Adipose tissue (tissue), 3 donors: ENCODE measurements around the gene MRPL3. TPM values are rescaled to one million over a fixed set of nuclear protein-coding genes. Genes with fewer than 3 reads are reported as not detected.

Source experiments
- H3K27ac ChIP-seq: one replicate; pipeline ENCODE4 v1.5.1; 2013; ENCODE audit warnings: low read depth, low read length
- WGBS, 3 donors: extraction: QIAGEN DNeasy Blood & Tissue Kit; methylation state at CpG; one replicate each; pipeline ENCODE4 v1.1.7; 2013; 5-methylcytosine and 5-hydroxymethylcytosine counted together
- polyA plus RNA-seq, 3 donors: library from polyadenylated mRNA; stranded (reverse); fragments of 200-250 nt; gene quantifications; one replicate each; pipeline ENCODE4 v1.2.3, GENCODE V29; 2013
- donor health status: healthy with polysubstance abuse.
- donor health status: Bipolar disorder and iron deficiency.
- donor health status: healthy.

Gene MRPL3
- polyA plus RNA-seq, 3 donors = 50.0 to 77.4 (median 68.7) TPM

- 78 to 84% (median 83%) methylated on average over 3 of the region's 3 CpGs for WGBS, 3 donors
- no peak overlapping the region for H3K27ac ChIP-seq
Observed at GRCh38 chr3:131432441-131432840, 70.3 kb downstream of the MRPL3 start.

GRCh38 chr3:131431754-131432153 is 71.0 kb downstream of the MRPL3 start:
- WGBS, 3 donors = 72 to 86% (median 79%) methylated on average over 5 of the region's 5 CpGs
- H3K27ac ChIP-seq = no peak overlapping the region

- no peak overlapping the region for H3K27ac ChIP-seq
- 50 to 64% (median 57%) methylated on average over 2 of the region's 2 CpGs for WGBS, 3 donors
Observed at GRCh38 chr3:131427226-131427625, 75.5 kb downstream of the MRPL3 start.

GRCh38 chr3:131421957-131422498 is 80.7 kb downstream of the MRPL3 start:
- H3K27ac ChIP-seq = no peak overlapping the region

- H3K27ac ChIP-seq = no peak overlapping the region
- WGBS, 3 donors = 72 to 90% (median 90%) methylated on average over 1 of the region's 1 CpG
Observed at GRCh38 chr3:131421301-131421700, 81.5 kb downstream of the MRPL3 start.

GRCh38 chr3:131417751-131418150 is 85.0 kb downstream of the MRPL3 start:
- H3K27ac ChIP-seq = no peak overlapping the region
- 85 to 88% (median 87%) methylated on average over 2 of the region's 2 CpGs for WGBS, 3 donors

Other genes with a start within 250 kb of the MRPL3 start
- 10 to 100 TPM; 12.9 to 49.3 (median 26.8) TPM for gene NUDT16, start 121.2 kb downstream of the MRPL3 start, polyA plus RNA-seq